Esophagus squamous epithelium (tissue), 4 donors: ENCODE data around the gene CTU1.

ENCODE experiments used
- POLR2A ChIP-seq, 4 donors: fragments of 450-650 bp; IDR thresholded peaks; one replicate each; pipeline ENCODE4 v1.6.1; 2017; ENCODE audit warnings: antibody characterized with exemption in 4 of 4, mild to moderate bottlenecking in 4 of 4, moderate library complexity in 3 of 4
- TF ChIP-seq, protein P1 (sequence below), 6 experiments: fragments of 450-650 bp in 4 of 6; fragments of 200-600 bp in 2 of 6; sonication (generic) in 2 of 6; IDR thresholded peaks; one replicate each; pipeline ENCODE4 v1.5.1; 2016 to 2019; ENCODE audit warnings: antibody characterized with exemption in 6 of 6, mild to moderate bottlenecking in 4 of 6, moderate library complexity in 4 of 6

DNA sequence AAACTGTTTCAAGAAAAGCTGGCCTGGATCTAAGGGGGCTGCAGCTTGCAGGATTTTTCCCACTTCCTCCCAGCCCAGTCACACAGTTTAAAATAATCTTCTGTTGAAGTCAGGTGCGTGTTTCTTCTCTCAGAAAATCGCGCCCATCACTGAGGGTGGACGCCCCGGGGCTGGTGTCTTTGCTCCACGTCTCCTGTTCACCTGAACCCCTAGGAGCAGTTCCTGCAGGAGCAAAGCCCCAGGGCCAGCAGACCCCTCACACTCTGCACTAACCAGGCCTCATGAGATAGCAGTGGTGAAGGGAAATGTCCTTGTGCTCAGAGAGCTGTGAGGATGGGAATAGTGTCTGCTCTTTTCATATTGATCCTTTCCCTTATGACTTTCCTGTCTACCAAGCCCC, 33.0 kb upstream of the CTU1 start:
- TF ChIP-seq, protein P1, sequence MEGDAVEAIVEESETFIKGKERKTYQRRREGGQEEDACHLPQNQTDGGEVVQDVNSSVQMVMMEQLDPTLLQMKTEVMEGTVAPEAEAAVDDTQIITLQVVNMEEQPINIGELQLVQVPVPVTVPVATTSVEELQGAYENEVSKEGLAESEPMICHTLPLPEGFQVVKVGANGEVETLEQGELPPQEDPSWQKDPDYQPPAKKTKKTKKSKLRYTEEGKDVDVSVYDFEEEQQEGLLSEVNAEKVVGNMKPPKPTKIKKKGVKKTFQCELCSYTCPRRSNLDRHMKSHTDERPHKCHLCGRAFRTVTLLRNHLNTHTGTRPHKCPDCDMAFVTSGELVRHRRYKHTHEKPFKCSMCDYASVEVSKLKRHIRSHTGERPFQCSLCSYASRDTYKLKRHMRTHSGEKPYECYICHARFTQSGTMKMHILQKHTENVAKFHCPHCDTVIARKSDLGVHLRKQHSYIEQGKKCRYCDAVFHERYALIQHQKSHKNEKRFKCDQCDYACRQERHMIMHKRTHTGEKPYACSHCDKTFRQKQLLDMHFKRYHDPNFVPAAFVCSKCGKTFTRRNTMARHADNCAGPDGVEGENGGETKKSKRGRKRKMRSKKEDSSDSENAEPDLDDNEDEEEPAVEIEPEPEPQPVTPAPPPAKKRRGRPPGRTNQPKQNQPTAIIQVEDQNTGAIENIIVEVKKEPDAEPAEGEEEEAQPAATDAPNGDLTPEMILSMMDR (IDR thresholded peaks at IDR 0.05): no peak
- TF ChIP-seq POLR2A (IDR thresholded peaks at IDR 0.05): no peak
